ENCODE data around the gene GNPNAT1. TPM values are rescaled to one million over a fixed set of nuclear protein-coding genes. Genes with fewer than 3 reads are reported as not detected.

The GNPNAT1 gene
- total and polyA plus RNA-seq, 2 donors (not counting 1 experiment from before 2014, with no cell fraction given) = 2.1 to 7.8 TPM

GRCh38 chr14:52748647-52749292 is 42.6 kb downstream of the GNPNAT1 start:
- H3K27me3 Mint-ChIP-seq = no peaks in the 10 kb centered on the region
- peaks cover 0 to 1% (median 0%) of the 10 kb centered on the region in 3 donors for H3K9me3 ChIP-seq (ENCODE audit: control extremely low read depth in 1 of 3, control insufficient read depth in 2 of 3, insufficient read depth in 1 of 3, low read length in 2 of 3)
- no peak overlapping the region for H3K27ac ChIP-seq (ENCODE audit: low read length in 2 of 2)
- H4K20me1 ChIP-seq (ENCODE audit: control insufficient read depth, insufficient read depth, low read length, poor library complexity, severe bottlenecking) = no peaks in the 10 kb centered on the region
- intact Hi-C loops (cut with micrococcal nuclease) = no loop called here
- peaks cover 8 to 49% of the 10 kb centered on the region in 2 experiments for H3K36me3 ChIP-seq (replicated peaks in 1 of 2; ENCODE audit: control extremely low read depth in 1 of 2, control insufficient read depth in 1 of 2, extremely low read depth in 1 of 2, insufficient read depth in 2 of 2, low read length in 1 of 2)
- H3K79me2 ChIP-seq (ENCODE audit: control insufficient read depth, insufficient read depth, low read length) = peaks cover 35% of the 10 kb centered on the region
- no peak overlapping the region for H3K4me2 ChIP-seq (replicated peaks; ENCODE audit: low read depth, low read length, poor library complexity, severe bottlenecking)
- no peaks in the 10 kb centered on the region for H3K9me3 Mint-ChIP-seq (ENCODE audit: insufficient read depth)
- no peaks in the 10 kb centered on the region for H3K4me1 ChIP-seq (ENCODE audit: control insufficient read depth in 2 of 2, insufficient read depth in 2 of 2, low read length in 2 of 2)
- H3K4me1 Mint-ChIP-seq = peaks cover 4% of the 10 kb centered on the region
- H3K27ac Mint-ChIP-seq = no peak overlapping the region
- no peaks in the 10 kb centered on the region for H3K27me3 ChIP-seq (replicated peaks in 1 of 4; ENCODE audit: control extremely low read depth in 1 of 4, control insufficient read depth in 3 of 4, insufficient read depth in 4 of 4, low read length in 3 of 4)
- H3K4me3 ChIP-seq (ENCODE audit: control extremely low read depth in 1 of 5, extremely low read depth in 1 of 5, insufficient read depth in 1 of 5, low read depth in 2 of 5, low read length in 4 of 5) = no peak overlapping the region
- CTCF ChIA-PET = no interaction called here
- DNase-seq (no peak), ATAC-seq (ENCODE audit: low read depth) (no peak)
- no peak overlapping the region for H2AFZ ChIP-seq (ENCODE audit: insufficient read depth, low read depth, low read length, poor library complexity, severe bottlenecking)
- POLR2A ChIA-PET = interaction anchor here (0.5 kb wide), 1 partner anchor 179 kb away, joined by 3 read pairs; no protein-coding TSS in a partner anchor
- TF ChIP-seq CTCF (IDR thresholded peaks at IDR 0.05) = no peak
- no peak for TF ChIP-seq EZH2 (IDR thresholded peaks at IDR 0.05; ENCODE audit: borderline replicate concordance, insufficient read depth, low read depth, low read length, poor library complexity, severe bottlenecking)
- H3K9ac ChIP-seq (ENCODE audit: low read length) = no peak overlapping the region
- 98% methylated on average over 3 of the region's 8 CpGs for WGBS (ENCODE audit: insufficient coverage)
- no peak overlapping the region for H3K4me3 Mint-ChIP-seq

- peak overlapping the region; percentile 72 for H3K4me2 ChIP-seq (replicated peaks; ENCODE audit: low read depth, low read length, poor library complexity, severe bottlenecking)
- H3K9me3 Mint-ChIP-seq (ENCODE audit: insufficient read depth) = no peaks in the 10 kb centered on the region
- DNase-seq = peak; percentile 20
Observed at GRCh38 chr14:52741865-52742264, 49.5 kb downstream of the GNPNAT1 start.

More at GRCh38 chr14:52741865-52742264, 49.5 kb downstream of the GNPNAT1 start:
- H3K4me1 ChIP-seq (ENCODE audit: control insufficient read depth in 2 of 2, insufficient read depth in 2 of 2, low read length in 2 of 2) = peaks cover 22 to 26% of the 10 kb centered on the region in 2 donors
- CTCF ChIA-PET = interaction anchor here (0.5 to 3.8 kb wide), 5 partner anchors 12 to 1205 kb away, joined by 3 to 17 read pairs (median 4); partner anchors contain the start of genes STYX and TXNDC16
- intact Hi-C loops (cut with micrococcal nuclease) = loop anchor here (1.0 kb wide), 2 partner anchors 12 to 35 kb away; partner anchors contain the start of genes PSMC6 and STYX
- Mint-ChIP-seq H3K27ac (peak overlapping the region; percentile 80), H3K27me3 (no peaks in the 10 kb centered on the region), H3K4me1 (peaks cover 36% of the 10 kb centered on the region), H3K4me3 (peak overlapping the region; percentile 66)
- ATAC-seq (ENCODE audit: low read depth) = no peak
- H3K27me3 ChIP-seq (replicated peaks in 1 of 4; ENCODE audit: control extremely low read depth in 1 of 4, control insufficient read depth in 3 of 4, insufficient read depth in 4 of 4, low read length in 3 of 4) = no peaks in the 10 kb centered on the region
- peak overlapping the region in 4 of 5 experiments; percentile 2 to 56 (median 38) for H3K4me3 ChIP-seq (ENCODE audit: control extremely low read depth in 1 of 5, extremely low read depth in 1 of 5, insufficient read depth in 1 of 5, low read depth in 2 of 5, low read length in 4 of 5)
- POLR2A ChIA-PET = interaction anchor here (0.7 to 2.4 kb wide), 4 partner anchors 10 to 412 kb away, joined by 3 to 7 read pairs (median 4); partner anchors contain the start of gene STYX
- no peak for TF ChIP-seq CTCF (IDR thresholded peaks at IDR 0.05)
- TF ChIP-seq EZH2 (IDR thresholded peaks at IDR 0.05; ENCODE audit: borderline replicate concordance, insufficient read depth, low read depth, low read length, poor library complexity, severe bottlenecking) = no peak
- H3K79me2 ChIP-seq (ENCODE audit: control insufficient read depth, insufficient read depth, low read length) = peaks cover 96% of the 10 kb centered on the region
- peak overlapping the region; percentile 55 for H3K9ac ChIP-seq (ENCODE audit: low read length)
- peak overlapping the region; percentile 72 to 93 for H3K27ac ChIP-seq (ENCODE audit: low read length in 2 of 2)
- H3K36me3 ChIP-seq (replicated peaks in 1 of 2; ENCODE audit: control extremely low read depth in 1 of 2, control insufficient read depth in 1 of 2, extremely low read depth in 1 of 2, insufficient read depth in 2 of 2, low read length in 1 of 2) = peaks cover 6 to 10% of the 10 kb centered on the region in 2 experiments
- H2AFZ ChIP-seq (ENCODE audit: insufficient read depth, low read depth, low read length, poor library complexity, severe bottlenecking) = peak overlapping the region; percentile 48
- no peaks in the 10 kb centered on the region for H3K9me3 ChIP-seq (ENCODE audit: control extremely low read depth in 1 of 3, control insufficient read depth in 2 of 3, insufficient read depth in 1 of 3, low read length in 2 of 3)
- H4K20me1 ChIP-seq (ENCODE audit: control insufficient read depth, insufficient read depth, low read length, poor library complexity, severe bottlenecking) = no peaks in the 10 kb centered on the region

Data from B cell (primary cell).